GM12892 (cell line): ENCODE measurements around the gene SYNE1.

Source experiments
- POLR2A ChIP-seq: IDR thresholded peaks from 2 replicates; pipeline ENCODE4 v1.6.1; 2011; ENCODE audit warnings: low read depth, low read length, control low read depth
- POLR2AphosphoS5 ChIP-seq: IDR thresholded peaks from 2 replicates; pipeline ENCODE4 v1.6.1; 2011; ENCODE audit warnings: low read depth, low read length, control low read depth

GRCh38 chr6:152241013-152241766 is 396.0 kb downstream of the SYNE1 start:
- TF ChIP-seq POLR2AphosphoS5: no peak
- TF ChIP-seq POLR2A: no peak
